Stimulated activated memory B cell treated with anti-CD40 and anti-IgM and Interleukin-4, amounts not matched to agents 10 μg/mL and 1 μg/mL and 100 μg/mL, for 72 hours (primary cell): ENCODE measurements around the gene PRDM4.
A peak's percentile ranks its signal among the peaks of the same experiment; 100 is the strongest.

Experiments
- ATAC-seq: fragments of 150-1000 bp; cut with Tn5 transposase; 2 replicates; pipeline ENCODE4 v1.10.0; 2021
- H3K27ac Mint-ChIP-seq: one replicate; pipeline ENCODE4 v1.8.0; 2022; ENCODE audit warnings: mild to moderate bottlenecking, mixed read lengths
- H3K27me3 Mint-ChIP-seq: one replicate; pipeline ENCODE4 v1.8.0; 2022; ENCODE audit warnings: mixed read lengths
- H3K36me3 Mint-ChIP-seq: one replicate; pipeline ENCODE4 v1.8.0; 2022; ENCODE audit warnings: mixed read lengths
- H3K4me1 Mint-ChIP-seq: one replicate; pipeline ENCODE4 v1.8.0; 2022; ENCODE audit warnings: mixed read lengths
- H3K4me3 Mint-ChIP-seq: one replicate; pipeline ENCODE4 v1.8.0; 2022; ENCODE audit warnings: mild to moderate bottlenecking, moderate library complexity, mixed read lengths
- H3K9me3 Mint-ChIP-seq: one replicate; pipeline ENCODE4 v1.8.0; 2022; ENCODE audit warnings: mixed read lengths

PRDM4 gene

GRCh38 chr12:107780298-107780697 lies 19.4 kb upstream of the PRDM4 start:
- peaks cover 21% of the 10 kb centered on the region for H3K27me3 Mint-ChIP-seq
- no peak overlapping the region for H3K4me3 Mint-ChIP-seq
- H3K36me3 Mint-ChIP-seq, result no peaks in the 10 kb centered on the region
- ATAC-seq, result no peak
- no peaks in the 10 kb centered on the region for H3K9me3 Mint-ChIP-seq
- peak overlapping the region; percentile 10 for H3K27ac Mint-ChIP-seq
- H3K4me1 Mint-ChIP-seq, result peaks cover 37% of the 10 kb centered on the region

GRCh38 chr12:107779077-107779831 lies 18.3 kb upstream of the PRDM4 start:
- Mint-ChIP-seq H3K9me3 (no peaks in the 10 kb centered on the region), H3K4me1 (peaks cover 44% of the 10 kb centered on the region)
- peak; percentile 89 for ATAC-seq

GRCh38 chr12:107778383-107779025 lies 17.6 kb upstream of the PRDM4 start:
- H3K27ac Mint-ChIP-seq, result no peak overlapping the region
- no peaks in the 10 kb centered on the region for H3K36me3 Mint-ChIP-seq
- ATAC-seq, result no peak
- no peak overlapping the region for H3K4me3 Mint-ChIP-seq
- H3K27me3 Mint-ChIP-seq, result peaks cover 39% of the 10 kb centered on the region
- H3K4me1 Mint-ChIP-seq, result peaks cover 36% of the 10 kb centered on the region
- no peaks in the 10 kb centered on the region for H3K9me3 Mint-ChIP-seq

More at GRCh38 chr12:107779077-107779831, 18.3 kb upstream of the PRDM4 start:
- no peak overlapping the region for H3K27ac Mint-ChIP-seq
- H3K36me3 Mint-ChIP-seq, result no peaks in the 10 kb centered on the region
- H3K4me3 Mint-ChIP-seq, result no peak overlapping the region
- peaks cover 32% of the 10 kb centered on the region for H3K27me3 Mint-ChIP-seq

GRCh38 chr12:107776171-107776570 lies 15.2 kb upstream of the PRDM4 start:
- Mint-ChIP-seq H3K27me3 (peaks cover 47% of the 10 kb centered on the region), H3K36me3 (no peaks in the 10 kb centered on the region), H3K9me3 (no peaks in the 10 kb centered on the region), H3K4me3 (no peak overlapping the region), H3K4me1 (peaks cover 33% of the 10 kb centered on the region), H3K27ac (no peak overlapping the region)
- ATAC-seq, result no peak

- ATAC-seq, result no peak
- no peaks in the 10 kb centered on the region for H3K36me3 Mint-ChIP-seq
- H3K27me3 Mint-ChIP-seq, result peaks cover 47% of the 10 kb centered on the region
- peaks cover 26% of the 10 kb centered on the region for H3K4me1 Mint-ChIP-seq
- H3K9me3 Mint-ChIP-seq, result no peaks in the 10 kb centered on the region
- H3K4me3 Mint-ChIP-seq, result no peak overlapping the region
- H3K27ac Mint-ChIP-seq, result no peak overlapping the region
Measured at GRCh38 chr12:107775093-107775721, 14.3 kb upstream of the PRDM4 start.

GRCh38 chr12:107774349-107775029 lies 13.6 kb upstream of the PRDM4 start, which contains the start of gene ASCL4:
Gene ASCL4, plus strand, starts transcription at chr12:107774704. Its CDS starts 515 bp downstream, at chr12:107775219.
- Mint-ChIP-seq H3K27ac (no peak within 1 kb of the TSS), H3K4me3 (peak within 1 kb of the TSS; percentile 46), H3K36me3 (no peaks in the 10 kb centered on the region), H3K27me3 (peaks cover 47% of the 10 kb centered on the region), H3K4me1 (peaks cover 19% of the 10 kb centered on the region), H3K9me3 (no peaks in the 10 kb centered on the region)
- no peak for ATAC-seq

- ATAC-seq, result no peak
- no peaks in the 10 kb centered on the region for H3K27me3 Mint-ChIP-seq
- no peaks in the 10 kb centered on the region for H3K36me3 Mint-ChIP-seq
- H3K4me3 Mint-ChIP-seq, result no peak overlapping the region
- no peaks in the 10 kb centered on the region for H3K9me3 Mint-ChIP-seq
- H3K27ac Mint-ChIP-seq, result no peak overlapping the region
- H3K4me1 Mint-ChIP-seq, result no peaks in the 10 kb centered on the region
Measured at GRCh38 chr12:107767466-107767865, 6.5 kb upstream of the PRDM4 start.

- Mint-ChIP-seq H3K9me3 (no peaks in the 10 kb centered on the region), H3K36me3 (no peaks in the 10 kb centered on the region), H3K27me3 (no peaks in the 10 kb centered on the region), H3K4me3 (no peak overlapping the region), H3K27ac (no peak overlapping the region), H3K4me1 (peaks cover 6% of the 10 kb centered on the region)
- no peak for ATAC-seq
Measured at GRCh38 chr12:107765316-107765715, 4.4 kb upstream of the PRDM4 start.

GRCh38 chr12:107764626-107765025 lies 3.7 kb upstream of the PRDM4 start:
- Mint-ChIP-seq H3K36me3 (no peaks in the 10 kb centered on the region), H3K27ac (no peak overlapping the region), H3K4me3 (no peak overlapping the region), H3K4me1 (peaks cover 13% of the 10 kb centered on the region), H3K27me3 (no peaks in the 10 kb centered on the region), H3K9me3 (no peaks in the 10 kb centered on the region)
- ATAC-seq, result no peak

- no peak overlapping the region for H3K27ac Mint-ChIP-seq
- H3K4me1 Mint-ChIP-seq, result peaks cover 25% of the 10 kb centered on the region
- no peak overlapping the region for H3K4me3 Mint-ChIP-seq
- no peaks in the 10 kb centered on the region for H3K9me3 Mint-ChIP-seq
- no peaks in the 10 kb centered on the region for H3K27me3 Mint-ChIP-seq
- ATAC-seq, result no peak
- no peaks in the 10 kb centered on the region for H3K36me3 Mint-ChIP-seq
Measured at GRCh38 chr12:107762874-107763273, 1.9 kb upstream of the PRDM4 start.

GRCh38 chr12:107761502-107761904 lies 566 bp upstream of the PRDM4 start:
- Mint-ChIP-seq H3K27ac (peak overlapping the region; percentile 79), H3K4me3 (peak overlapping the region; percentile 91), H3K36me3 (peaks cover 3% of the 10 kb centered on the region), H3K27me3 (no peaks in the 10 kb centered on the region), H3K4me1 (peaks cover 25% of the 10 kb centered on the region), H3K9me3 (no peaks in the 10 kb centered on the region)
- ATAC-seq, result no peak

- Mint-ChIP-seq H3K27me3 (no peaks in the 10 kb centered on the region), H3K27ac (peak overlapping the region; percentile 79), H3K9me3 (no peaks in the 10 kb centered on the region), H3K36me3 (peaks cover 8% of the 10 kb centered on the region), H3K4me3 (peak overlapping the region; percentile 91), H3K4me1 (peaks cover 25% of the 10 kb centered on the region)
- ATAC-seq, result peak; percentile 44
Measured at GRCh38 chr12:107760207-107760808, 629 bp downstream of the PRDM4 start.

GRCh38 chr12:107759410-107759809 lies 1.5 kb downstream of the PRDM4 start:
- ATAC-seq, result no peak
- H3K4me3 Mint-ChIP-seq, result peak overlapping the region; percentile 91
- peak overlapping the region; percentile 79 for H3K27ac Mint-ChIP-seq
- no peaks in the 10 kb centered on the region for H3K9me3 Mint-ChIP-seq
- no peaks in the 10 kb centered on the region for H3K27me3 Mint-ChIP-seq
- H3K4me1 Mint-ChIP-seq, result peaks cover 25% of the 10 kb centered on the region
- H3K36me3 Mint-ChIP-seq, result peaks cover 13% of the 10 kb centered on the region

- no peaks in the 10 kb centered on the region for H3K27me3 Mint-ChIP-seq
- no peaks in the 10 kb centered on the region for H3K9me3 Mint-ChIP-seq
- H3K36me3 Mint-ChIP-seq, result peaks cover 35% of the 10 kb centered on the region
- ATAC-seq, result no peak
- no peak overlapping the region for H3K27ac Mint-ChIP-seq
- no peak overlapping the region for H3K4me3 Mint-ChIP-seq
- no peaks in the 10 kb centered on the region for H3K4me1 Mint-ChIP-seq
Measured at GRCh38 chr12:107749083-107749482, 11.9 kb downstream of the PRDM4 start.

GRCh38 chr12:107748472-107748871 lies 12.5 kb downstream of the PRDM4 start:
- peaks cover 34% of the 10 kb centered on the region for H3K36me3 Mint-ChIP-seq
- H3K4me3 Mint-ChIP-seq, result no peak overlapping the region
- no peak for ATAC-seq
- H3K4me1 Mint-ChIP-seq, result no peaks in the 10 kb centered on the region
- no peaks in the 10 kb centered on the region for H3K9me3 Mint-ChIP-seq
- H3K27ac Mint-ChIP-seq, result no peak overlapping the region
- no peaks in the 10 kb centered on the region for H3K27me3 Mint-ChIP-seq
